ENCODE measurements around the gene SLC31A1. TPM values are rescaled to one million over a fixed set of nuclear protein-coding genes. Genes with fewer than 3 reads are reported as not detected.

The SLC31A1 gene
- total RNA-seq, 4 donors from 2014 or later: 2.9 to 5.6 (median 4.3) TPM

GRCh38 chr9:113296796-113297558, 75.6 kb downstream of the SLC31A1 start:
- Histone ChIP-seq H3K27me3 (no peaks in the 10 kb centered on the region), H3K4me1 (no peaks in the 10 kb centered on the region), H3K4me3 (no peak overlapping the region), H3K36me3 (peaks cover 0 to 19% of the 10 kb centered on the region in 2 donors), H3K9me3 (no peaks in the 10 kb centered on the region), H3K27ac (no peak overlapping the region)
- DNase-seq (no peak), ATAC-seq (no peak)
- intact Hi-C loops (cut with DNase I; ENCODE audit: low total_unique reads) (no loop called here), in situ Hi-C loops (cut with MboI; ENCODE audit: low sequenced_read_pairs in 4 of 4) (no loop called here)
- no peak for TF ChIP-seq CTCF (IDR thresholded peaks at IDR 0.05 in 4 of 5, conservative IDR thresholded peaks at IDR 0.05 in 1 of 5)
- no peak for TF ChIP-seq POLR2A (IDR thresholded peaks at IDR 0.05)

- in situ Hi-C loops (cut with MboI; ENCODE audit: low sequenced_read_pairs in 4 of 4): no loop called here
- DNase-seq (no peak), ATAC-seq (no peak)
- H3K27me3 ChIP-seq: peaks cover 0 to 3% (median 0%) of the 10 kb centered on the region in 3 donors
- no peak overlapping the region for H3K4me3 ChIP-seq
- H3K27ac ChIP-seq: no peak overlapping the region
- H3K36me3 ChIP-seq: peaks cover 0 to 6% of the 10 kb centered on the region in 2 donors
- no peaks in the 10 kb centered on the region for H3K9me3 ChIP-seq
- no peaks in the 10 kb centered on the region for H3K4me1 ChIP-seq
- intact Hi-C loops (cut with DNase I; ENCODE audit: low total_unique reads): no loop called here
- TF ChIP-seq CTCF (IDR thresholded peaks at IDR 0.05 in 4 of 5, conservative IDR thresholded peaks at IDR 0.05 in 1 of 5) (no peak), POLR2A (IDR thresholded peaks at IDR 0.05) (no peak)
Observed at GRCh38 chr9:113298311-113298710, 77.0 kb downstream of the SLC31A1 start.

GRCh38 chr9:113298924-113299770, 77.8 kb downstream of the SLC31A1 start:
- H3K4me1 ChIP-seq: no peaks in the 10 kb centered on the region
- no peaks in the 10 kb centered on the region for H3K9me3 ChIP-seq
- H3K27me3 ChIP-seq: peaks cover 0 to 3% (median 0%) of the 10 kb centered on the region in 3 donors
- in situ Hi-C loops (cut with MboI; ENCODE audit: low sequenced_read_pairs in 4 of 4) (no loop called here), intact Hi-C loops (cut with DNase I; ENCODE audit: low total_unique reads) (no loop called here)
- H3K4me3 ChIP-seq: no peak overlapping the region
- ATAC-seq (no peak), DNase-seq (no peak)
- no peaks in the 10 kb centered on the region for H3K36me3 ChIP-seq
- TF ChIP-seq CTCF (IDR thresholded peaks at IDR 0.05 in 4 of 5, conservative IDR thresholded peaks at IDR 0.05 in 1 of 5) (no peak), POLR2A (IDR thresholded peaks at IDR 0.05) (no peak)
- H3K27ac ChIP-seq: no peak overlapping the region

GRCh38 chr9:113299800-113300292, 78.5 kb downstream of the SLC31A1 start:
- Histone ChIP-seq H3K27me3 (peaks cover 0 to 3% (median 0%) of the 10 kb centered on the region in 3 donors), H3K4me3 (no peak overlapping the region), H3K4me1 (no peaks in the 10 kb centered on the region), H3K27ac (no peak overlapping the region), H3K36me3 (no peaks in the 10 kb centered on the region), H3K9me3 (no peaks in the 10 kb centered on the region)
- in situ Hi-C loops (cut with MboI; ENCODE audit: low sequenced_read_pairs in 4 of 4): loop anchor here in 1 of 4 donors (25.0 kb wide), 1 partner anchor 362 kb away; no protein-coding TSS in a partner anchor
- no peak for TF ChIP-seq POLR2A (IDR thresholded peaks at IDR 0.05)
- TF ChIP-seq CTCF (IDR thresholded peaks at IDR 0.05 in 4 of 5, conservative IDR thresholded peaks at IDR 0.05 in 1 of 5): no peak
- DNase-seq (no peak), ATAC-seq (no peak)
- intact Hi-C loops (cut with DNase I; ENCODE audit: low total_unique reads): no loop called here
